Inferior parietal cortex (tissue), 1 donor: ENCODE results near the gene TRIM10.
"Not testable (repeated sequence)": the region's sequence is repeated elsewhere in the genome, so short reads cannot be mapped to it uniquely, and the experiment has no call there.

Experiments
- DNase-seq: peaks from one replicate; pipeline ENCODE4 v3.0.0-alpha.2; 2016; ENCODE audit errors: extremely low spot score

The TRIM10 gene

GRCh38 chr6:30154709-30155519 is 6.1 kb downstream of the TRIM10 start:
- DNase-seq = no peak

GRCh38 chr6:30154061-30154460 is 7.0 kb downstream of the TRIM10 start:
- no peak for DNase-seq

- DNase-seq = no peak
Measured at GRCh38 chr6:30152910-30153610, 8.0 kb downstream of the TRIM10 start.

- DNase-seq = no peak
Measured at GRCh38 chr6:30152016-30152673, 8.9 kb downstream of the TRIM10 start.

GRCh38 chr6:30151580-30151979 is 9.4 kb downstream of the TRIM10 start:
- DNase-seq = no peak

- DNase-seq = no peak
Measured at GRCh38 chr6:30150671-30151395, 10.2 kb downstream of the TRIM10 start.

- no peak for DNase-seq
Measured at GRCh38 chr6:30149858-30150550, 11.0 kb downstream of the TRIM10 start.

- DNase-seq = no peak
Measured at GRCh38 chr6:30149234-30149633, 11.8 kb downstream of the TRIM10 start.

- DNase-seq = no peak
Measured at GRCh38 chr6:30147096-30147495, 13.9 kb downstream of the TRIM10 start.

GRCh38 chr6:30145818-30146217 is 15.2 kb downstream of the TRIM10 start:
- no peak for DNase-seq

- no peak for DNase-seq
Measured at GRCh38 chr6:30144811-30145210, 16.2 kb downstream of the TRIM10 start.

- DNase-seq = no peak
Measured at GRCh38 chr6:30143780-30144179, 17.2 kb downstream of the TRIM10 start.

GRCh38 chr6:30142665-30143064 is 18.3 kb downstream of the TRIM10 start:
- no peak for DNase-seq

- DNase-seq = not testable (repeated sequence)
Measured at GRCh38 chr6:30140240-30140639, 20.8 kb downstream of the TRIM10 start.

- DNase-seq = no peak
Measured at GRCh38 chr6:30136570-30137286, 24.3 kb downstream of the TRIM10 start.

- DNase-seq = no peak
Measured at GRCh38 chr6:30135757-30136156, 25.3 kb downstream of the TRIM10 start, which contains the start of gene TRIM40. Gene TRIM40, plus strand, starts transcription at chr6:30136140. Its CDS starts 897 bp downstream, at chr6:30137037.

GRCh38 chr6:30135147-30135546 is 25.9 kb downstream of the TRIM10 start:
- no peak for DNase-seq

- DNase-seq = no peak
Measured at GRCh38 chr6:30131947-30132497, 29.0 kb downstream of the TRIM10 start.

- DNase-seq = peak; percentile 83
Measured at GRCh38 chr6:30130887-30131862, 29.8 kb downstream of the TRIM10 start.
